ENCODE results near the gene CORO6.

The CORO6 gene

GRCh38 chr17:29567554-29568330 is 55.0 kb downstream of the CORO6 start:
- peak overlapping the region; percentile 74 for H3K4me3 ChIP-seq (ENCODE audit: low read depth, low read length)
- peak; percentile 22 for TF ChIP-seq CTCF (conservative IDR thresholded peaks at IDR 0.05; ENCODE audit: low read depth, low read length)
- peak; percentile 26 for DNase-seq (ENCODE audit: low read depth)

GRCh38 chr17:29567304-29567553 is 55.5 kb downstream of the CORO6 start:
- H3K4me3 ChIP-seq (ENCODE audit: low read depth, low read length) = peak overlapping the region; percentile 74
- TF ChIP-seq CTCF (conservative IDR thresholded peaks at IDR 0.05; ENCODE audit: low read depth, low read length) = no peak
- no peak for DNase-seq (ENCODE audit: low read depth)

GRCh38 chr17:29566473-29567303 is 56.0 kb downstream of the CORO6 start, which contains the start of gene ABHD15:
Gene ABHD15 (minus strand): TSS chr17:29567037. CDS start chr17:29566966, 71 bp downstream.
- peak within 1 kb of the TSS; percentile 74 for H3K4me3 ChIP-seq (ENCODE audit: low read depth, low read length)
- no peak for TF ChIP-seq CTCF (conservative IDR thresholded peaks at IDR 0.05; ENCODE audit: low read depth, low read length)
- peak; percentile 58 for DNase-seq (ENCODE audit: low read depth)

- peak overlapping the region; percentile 51 for H3K4me3 ChIP-seq (ENCODE audit: low read depth, low read length)
- TF ChIP-seq CTCF (conservative IDR thresholded peaks at IDR 0.05; ENCODE audit: low read depth, low read length) = no peak
- DNase-seq (ENCODE audit: low read depth) = no peak
These were observed 56.9 kb downstream of the CORO6 start for GRCh38 chr17:29565643-29566472.
